Measurements from ENCODE around the gene FRS2. TPM values are rescaled to one million over a fixed set of nuclear protein-coding genes. Genes with fewer than 3 reads are reported as not detected.

Gene FRS2
- total and polyA plus RNA-seq, 2 of the 4 experiments (the other 2 are of a cell fraction), result 12.4 to 58.3 TPM

GRCh38 chr12:69457433-69457832 lies 12.8 kb upstream of the FRS2 start:
- WGBS, 2 experiments (ENCODE audit: extremely low coverage in 2 of 2, insufficient read length in 1 of 2), result no CpG with 5 or more reads among the region's 3 CpGs
- Histone ChIP-seq H3K36me3 (ENCODE audit: control insufficient read depth, insufficient read depth, low read length) (no peaks in the 10 kb centered on the region), H4K91ac (ENCODE audit: insufficient read depth, low read depth, low read length) (no peak overlapping the region), H3K56ac (ENCODE audit: extremely low read depth, insufficient read depth, low read length) (no peak overlapping the region), H3K23ac (ENCODE audit: low read depth, low read length) (no peak overlapping the region), H3K27me3 (ENCODE audit: control insufficient read depth, insufficient read depth, low read length) (no peaks in the 10 kb centered on the region), H2AFZ (replicated peaks; ENCODE audit: low read length, poor library complexity) (no peak overlapping the region), H3K27ac (ENCODE audit: insufficient read depth, low read length) (no peak overlapping the region), H4K20me1 (ENCODE audit: insufficient read depth, low read length) (no peaks in the 10 kb centered on the region), H3K4me3 (ENCODE audit: insufficient read depth, low read depth, low read length) (no peak overlapping the region), H3K9me1 (ENCODE audit: insufficient read depth, low read length) (no peaks in the 10 kb centered on the region), H2BK120ac (ENCODE audit: low read depth, low read length) (no peak overlapping the region), H2BK20ac (ENCODE audit: low read depth, low read length) (no peak overlapping the region), H3K18ac (ENCODE audit: low read depth, low read length) (no peak overlapping the region), H2BK5ac (ENCODE audit: low read depth, low read length, poor library complexity, severe bottlenecking) (no peak overlapping the region), H3K9me3 (ENCODE audit: control insufficient read depth, insufficient read depth, low read length) (no peaks in the 10 kb centered on the region), H2AK9ac (replicated peaks; ENCODE audit: low read depth, low read length, poor library complexity) (no peak overlapping the region), H3K9ac (ENCODE audit: low read depth, low read length) (no peak overlapping the region), H2BK15ac (ENCODE audit: low read depth, low read length) (no peak overlapping the region), H3K4me2 (ENCODE audit: low read depth, low read length) (no peak overlapping the region), H3K79me1 (ENCODE audit: low read depth in 1 of 2, low read length in 2 of 2) (no peaks in the 10 kb centered on the region), H3K14ac (replicated peaks; ENCODE audit: low read depth, low read length) (no peak overlapping the region), H3K4me1 (ENCODE audit: control insufficient read depth, insufficient read depth, low read length) (no peaks in the 10 kb centered on the region), H3K4ac (ENCODE audit: low read depth, low read length) (no peak overlapping the region), H2AK5ac (ENCODE audit: low read depth, low read length) (no peak overlapping the region), H4K8ac (ENCODE audit: low read depth in 2 of 2, low read length in 2 of 2) (no peak overlapping the region), H4K5ac (ENCODE audit: low read depth, low read length) (no peak overlapping the region)
- in situ Hi-C loops (cut with MboI; ENCODE audit: low sequenced_read_pairs), result no loop called here
- dilution Hi-C loops (cut with HindIII; ENCODE audit: low sequenced_read_pairs, unreplicated experiment), result no loop called here
- ATAC-seq (ENCODE audit: low read depth) (no peak), DNase-seq (no peak)
- ChIA-PET POLR2A (ENCODE audit: unreplicated experiment) (no interaction called here), CTCF (no interaction called here)
- no TSS peak for BruUV-seq (replicated peaks)
- intact Hi-C loops (cut with micrococcal nuclease), result no loop called here
- TF ChIP-seq RCOR1 (IDR thresholded peaks at IDR 0.05; ENCODE audit: insufficient replicate concordance, low read length) (no peak), MAFK (IDR thresholded peaks at IDR 0.05; ENCODE audit: low read depth, low read length) (no peak), ELK1 (IDR thresholded peaks at IDR 0.05; ENCODE audit: borderline replicate concordance, low read depth, low read length) (no peak), CHD1 (IDR thresholded peaks at IDR 0.05; ENCODE audit: low read depth, low read length) (no peak), SMC3 (IDR thresholded peaks at IDR 0.05; ENCODE audit: low read depth, low read length) (no peak), RAD21 (IDR thresholded peaks at IDR 0.05; ENCODE audit: low read length) (no peak), RFX5 (IDR thresholded peaks at IDR 0.05; ENCODE audit: low read depth, low read length) (no peak), USF2 (IDR thresholded peaks at IDR 0.05; ENCODE audit: low read depth, low read length) (no peak), MXI1 (IDR thresholded peaks at IDR 0.05; ENCODE audit: borderline replicate concordance, low read depth, low read length) (no peak), BHLHE40 (IDR thresholded peaks at IDR 0.05; ENCODE audit: low read depth, low read length) (no peak), MAZ (IDR thresholded peaks at IDR 0.05; ENCODE audit: borderline replicate concordance, low read depth, low read length) (no peak), CTCF (conservative IDR thresholded peaks at IDR 0.05; ENCODE audit: low read depth, low read length) (no peak), FOS (IDR thresholded peaks at IDR 0.05; ENCODE audit: low read depth, low read length) (no peak)
